Measurements from ENCODE around the gene CNR2.

CNR2 gene

DNA sequence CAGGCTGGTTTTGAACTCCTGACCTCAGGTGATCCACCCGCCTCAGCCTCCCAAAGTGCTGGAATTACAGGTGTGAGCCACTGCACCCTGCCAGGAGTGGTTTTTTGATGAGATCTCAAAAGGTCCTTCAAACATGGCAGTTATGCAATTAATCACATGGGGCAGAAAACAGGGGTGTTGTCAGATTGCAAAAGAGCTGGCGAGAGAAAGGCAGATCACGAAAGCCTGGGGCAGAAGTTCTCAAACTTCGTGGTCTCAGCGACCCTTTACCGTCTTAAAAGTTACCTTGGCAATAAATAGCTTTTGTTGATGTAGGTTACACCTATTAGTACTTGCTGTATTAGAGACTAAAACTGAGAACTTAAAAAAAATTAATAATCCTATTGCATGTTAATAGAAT is 16.1 kb downstream of the CNR2 start:
- no peaks in the 10 kb centered on the region for H3F3A ChIP-seq (ENCODE audit: insufficient read depth, low read length)
- no peak overlapping the region for H3K27ac ChIP-seq (ENCODE audit: low read length)
- DNase-seq, result no peak
- TF ChIP-seq, protein P1, sequence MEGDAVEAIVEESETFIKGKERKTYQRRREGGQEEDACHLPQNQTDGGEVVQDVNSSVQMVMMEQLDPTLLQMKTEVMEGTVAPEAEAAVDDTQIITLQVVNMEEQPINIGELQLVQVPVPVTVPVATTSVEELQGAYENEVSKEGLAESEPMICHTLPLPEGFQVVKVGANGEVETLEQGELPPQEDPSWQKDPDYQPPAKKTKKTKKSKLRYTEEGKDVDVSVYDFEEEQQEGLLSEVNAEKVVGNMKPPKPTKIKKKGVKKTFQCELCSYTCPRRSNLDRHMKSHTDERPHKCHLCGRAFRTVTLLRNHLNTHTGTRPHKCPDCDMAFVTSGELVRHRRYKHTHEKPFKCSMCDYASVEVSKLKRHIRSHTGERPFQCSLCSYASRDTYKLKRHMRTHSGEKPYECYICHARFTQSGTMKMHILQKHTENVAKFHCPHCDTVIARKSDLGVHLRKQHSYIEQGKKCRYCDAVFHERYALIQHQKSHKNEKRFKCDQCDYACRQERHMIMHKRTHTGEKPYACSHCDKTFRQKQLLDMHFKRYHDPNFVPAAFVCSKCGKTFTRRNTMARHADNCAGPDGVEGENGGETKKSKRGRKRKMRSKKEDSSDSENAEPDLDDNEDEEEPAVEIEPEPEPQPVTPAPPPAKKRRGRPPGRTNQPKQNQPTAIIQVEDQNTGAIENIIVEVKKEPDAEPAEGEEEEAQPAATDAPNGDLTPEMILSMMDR (IDR thresholded peaks at IDR 0.05; ENCODE audit: low read length), result no peak
- no peak for TF ChIP-seq EZH2phosphoT487 (IDR thresholded peaks at IDR 0.05; ENCODE audit: low read length)
- no peak for TF ChIP-seq EZH2 (optimal IDR thresholded peaks at IDR 0.05; ENCODE audit: low read depth, low read length)
- no peaks in the 10 kb centered on the region for H3K79me2 ChIP-seq (ENCODE audit: low read length)
- no peaks in the 10 kb centered on the region for H3K9me3 ChIP-seq (replicated peaks; ENCODE audit: insufficient read depth, low read length)
- no peak overlapping the region for H3K4me2 ChIP-seq (ENCODE audit: low read depth, low read length)
- H3K4me3 ChIP-seq (ENCODE audit: low read length), result no peak overlapping the region
- H4K20me1 ChIP-seq (ENCODE audit: insufficient read depth, low read length), result no peaks in the 10 kb centered on the region
- no peak overlapping the region for H3K9ac ChIP-seq (ENCODE audit: low read length)
- H3K27me3 ChIP-seq (replicated peaks; ENCODE audit: insufficient read depth, low read length), result no peaks in the 10 kb centered on the region
- no peak overlapping the region for H2AFZ ChIP-seq (ENCODE audit: low read length)
- H3K9me2 ChIP-seq (replicated peaks; ENCODE audit: insufficient read depth, low read length), result no peaks in the 10 kb centered on the region
- no peaks in the 10 kb centered on the region for H3K36me3 ChIP-seq (replicated peaks; ENCODE audit: insufficient read depth, low read length)
- peaks cover 6% of the 10 kb centered on the region; the same call in 1 of the 2 replicates for H3K4me1 ChIP-seq (ENCODE audit: low read length)

DNA sequence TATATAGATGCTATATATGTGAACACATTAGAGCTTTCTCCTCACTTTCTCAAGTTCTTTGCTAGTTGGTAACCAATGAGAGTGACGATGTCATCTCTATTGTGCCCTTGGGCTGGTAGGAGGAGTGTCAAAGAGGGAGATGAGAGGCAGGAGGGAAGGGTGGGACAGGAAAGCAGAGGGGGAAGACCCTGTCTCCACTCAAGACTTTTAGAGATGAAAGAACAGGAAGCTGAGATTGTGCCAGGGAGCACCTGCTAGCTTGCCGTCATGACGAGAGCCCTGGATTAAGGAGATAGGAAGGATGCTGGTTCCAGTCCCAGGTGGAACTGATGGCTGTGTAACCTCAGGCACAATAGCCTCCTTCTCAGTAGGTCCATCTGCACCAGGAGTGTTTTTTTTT is 16.7 kb downstream of the CNR2 start:
- DNase-seq, result no peak
- H3K4me3 ChIP-seq (ENCODE audit: low read length), result no peak overlapping the region
- H2AFZ ChIP-seq (ENCODE audit: low read length), result no peak overlapping the region
- TF ChIP-seq EZH2phosphoT487 (IDR thresholded peaks at IDR 0.05; ENCODE audit: low read length), result no peak
- TF ChIP-seq EZH2 (optimal IDR thresholded peaks at IDR 0.05; ENCODE audit: low read depth, low read length), result no peak
- TF ChIP-seq, protein P1 (IDR thresholded peaks at IDR 0.05; ENCODE audit: low read length), result no peak
- H3K9me2 ChIP-seq (replicated peaks; ENCODE audit: insufficient read depth, low read length), result no peaks in the 10 kb centered on the region
- no peaks in the 10 kb centered on the region for H3F3A ChIP-seq (ENCODE audit: insufficient read depth, low read length)
- no peak overlapping the region for H3K4me2 ChIP-seq (ENCODE audit: low read depth, low read length)
- no peaks in the 10 kb centered on the region for H3K27me3 ChIP-seq (replicated peaks; ENCODE audit: insufficient read depth, low read length)
- no peaks in the 10 kb centered on the region for H4K20me1 ChIP-seq (ENCODE audit: insufficient read depth, low read length)
- H3K9me3 ChIP-seq (replicated peaks; ENCODE audit: insufficient read depth, low read length), result no peaks in the 10 kb centered on the region
- H3K4me1 ChIP-seq (ENCODE audit: low read length), result peaks cover 6% of the 10 kb centered on the region; the same call in 1 of the 2 replicates
- no peak overlapping the region for H3K9ac ChIP-seq (ENCODE audit: low read length)
- no peaks in the 10 kb centered on the region for H3K79me2 ChIP-seq (ENCODE audit: low read length)
- no peaks in the 10 kb centered on the region for H3K36me3 ChIP-seq (replicated peaks; ENCODE audit: insufficient read depth, low read length)
- H3K27ac ChIP-seq (ENCODE audit: low read length), result no peak overlapping the region

DNA sequence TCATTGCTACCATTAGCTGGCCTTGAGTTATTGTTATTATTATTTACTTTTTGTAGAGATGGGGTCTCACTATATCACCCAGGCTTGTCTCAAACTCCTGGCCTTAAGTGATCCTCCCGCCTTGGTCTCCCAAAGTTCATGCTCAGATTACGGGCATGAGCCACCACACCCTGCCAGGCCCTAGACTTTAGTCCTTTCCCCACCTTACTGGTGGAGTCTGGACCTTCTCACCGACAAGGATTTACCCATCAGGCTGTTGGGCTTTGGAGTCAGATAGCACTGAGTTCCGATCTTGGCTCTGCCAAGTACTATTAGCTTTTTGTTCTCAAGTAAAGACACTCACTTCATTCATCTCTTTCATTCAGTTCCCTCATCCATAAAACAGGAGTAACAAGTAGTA is 17.2 kb downstream of the CNR2 start:
- Histone ChIP-seq H3K27ac (ENCODE audit: low read length) (no peak overlapping the region), H3K9ac (ENCODE audit: low read length) (no peak overlapping the region), H3K36me3 (replicated peaks; ENCODE audit: insufficient read depth, low read length) (no peaks in the 10 kb centered on the region), H3K9me2 (replicated peaks; ENCODE audit: insufficient read depth, low read length) (no peaks in the 10 kb centered on the region), H3K4me1 (ENCODE audit: low read length) (peaks cover 6% of the 10 kb centered on the region; the same call in 1 of the 2 replicates), H3K79me2 (ENCODE audit: low read length) (no peaks in the 10 kb centered on the region), H3F3A (ENCODE audit: insufficient read depth, low read length) (no peaks in the 10 kb centered on the region), H2AFZ (ENCODE audit: low read length) (no peak overlapping the region), H3K9me3 (replicated peaks; ENCODE audit: insufficient read depth, low read length) (no peaks in the 10 kb centered on the region), H3K4me2 (ENCODE audit: low read depth, low read length) (no peak overlapping the region), H3K27me3 (replicated peaks; ENCODE audit: insufficient read depth, low read length) (no peaks in the 10 kb centered on the region), H4K20me1 (ENCODE audit: insufficient read depth, low read length) (no peaks in the 10 kb centered on the region), H3K4me3 (ENCODE audit: low read length) (no peak overlapping the region)
- no peak for DNase-seq
- TF ChIP-seq, protein P1 (IDR thresholded peaks at IDR 0.05; ENCODE audit: low read length), result no peak
- TF ChIP-seq EZH2phosphoT487 (IDR thresholded peaks at IDR 0.05; ENCODE audit: low read length) (no peak), EZH2 (optimal IDR thresholded peaks at IDR 0.05; ENCODE audit: low read depth, low read length) (no peak)
